ENCODE data around the gene FGF14. TPM values are rescaled to one million over a fixed set of nuclear protein-coding genes. Genes with fewer than 3 reads are reported as not detected.
A peak's percentile ranks its signal among the peaks of the same experiment; 100 is the strongest.

FGF14 gene
- total and polyA plus RNA-seq, 3 donors from 2014 or later: 0.56 to 4.5 (median 1.7) TPM

GRCh38 chr13:102311419-102311796 lies 90.4 kb downstream of the FGF14 start:
- intact Hi-C loops (cut with DNase I; ENCODE audit: low total_unique reads): no loop called here
- no peaks in the 10 kb centered on the region for H3K27me3 ChIP-seq
- H3K4me1 ChIP-seq: peaks cover 4% of the 10 kb centered on the region
- no peak overlapping the region for H3K4me3 ChIP-seq
- H3K27ac ChIP-seq: peak overlapping the region in 1 of 2 donors; percentile 29
- H3K9me3 ChIP-seq: no peaks in the 10 kb centered on the region
- TF ChIP-seq, protein P1, sequence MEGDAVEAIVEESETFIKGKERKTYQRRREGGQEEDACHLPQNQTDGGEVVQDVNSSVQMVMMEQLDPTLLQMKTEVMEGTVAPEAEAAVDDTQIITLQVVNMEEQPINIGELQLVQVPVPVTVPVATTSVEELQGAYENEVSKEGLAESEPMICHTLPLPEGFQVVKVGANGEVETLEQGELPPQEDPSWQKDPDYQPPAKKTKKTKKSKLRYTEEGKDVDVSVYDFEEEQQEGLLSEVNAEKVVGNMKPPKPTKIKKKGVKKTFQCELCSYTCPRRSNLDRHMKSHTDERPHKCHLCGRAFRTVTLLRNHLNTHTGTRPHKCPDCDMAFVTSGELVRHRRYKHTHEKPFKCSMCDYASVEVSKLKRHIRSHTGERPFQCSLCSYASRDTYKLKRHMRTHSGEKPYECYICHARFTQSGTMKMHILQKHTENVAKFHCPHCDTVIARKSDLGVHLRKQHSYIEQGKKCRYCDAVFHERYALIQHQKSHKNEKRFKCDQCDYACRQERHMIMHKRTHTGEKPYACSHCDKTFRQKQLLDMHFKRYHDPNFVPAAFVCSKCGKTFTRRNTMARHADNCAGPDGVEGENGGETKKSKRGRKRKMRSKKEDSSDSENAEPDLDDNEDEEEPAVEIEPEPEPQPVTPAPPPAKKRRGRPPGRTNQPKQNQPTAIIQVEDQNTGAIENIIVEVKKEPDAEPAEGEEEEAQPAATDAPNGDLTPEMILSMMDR (IDR thresholded peaks at IDR 0.05): no peak
- no peak for TF ChIP-seq POLR2A (IDR thresholded peaks at IDR 0.05)
- no peaks in the 10 kb centered on the region for H3K36me3 ChIP-seq (ENCODE audit: low read depth, missing control alignments)
- no peak for DNase-seq
- WGBS, 2 donors: 52 to 54% methylated on average over 5 of the region's 5 CpGs

- WGBS, 2 donors: 59 to 69% methylated on average over 4 of the region's 4 CpGs
- intact Hi-C loops (cut with DNase I; ENCODE audit: low total_unique reads): no loop called here
- peaks cover 4% of the 10 kb centered on the region for H3K4me1 ChIP-seq
- H3K36me3 ChIP-seq (ENCODE audit: low read depth, missing control alignments): no peaks in the 10 kb centered on the region
- peak; percentile 21 for DNase-seq
- H3K27me3 ChIP-seq: no peaks in the 10 kb centered on the region
- TF ChIP-seq POLR2A (IDR thresholded peaks at IDR 0.05): no peak
- TF ChIP-seq, protein P1 (IDR thresholded peaks at IDR 0.05): no peak
- H3K27ac ChIP-seq: peak overlapping the region in 1 of 2 donors; percentile 29
- H3K9me3 ChIP-seq: no peaks in the 10 kb centered on the region
- H3K4me3 ChIP-seq: no peak overlapping the region
Observed at GRCh38 chr13:102310691-102311418, 91.0 kb downstream of the FGF14 start.

DNA sequence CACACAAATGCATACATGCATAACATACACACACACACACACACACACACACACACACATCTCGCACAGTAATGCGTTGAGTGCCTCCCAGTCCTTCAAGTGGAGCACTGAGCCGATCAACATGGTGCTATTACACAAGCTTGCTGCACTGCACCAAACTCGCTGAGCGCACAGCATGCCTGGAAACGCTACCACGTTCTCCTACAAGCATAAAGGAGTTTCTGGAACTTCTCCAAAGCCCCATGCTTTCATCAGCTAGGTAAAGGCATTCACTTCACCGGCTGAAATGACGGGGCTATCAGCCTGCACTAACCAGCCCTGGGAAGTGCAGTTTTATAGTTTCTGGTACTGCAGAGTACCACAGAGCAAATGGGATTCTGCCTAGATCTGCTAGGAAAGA lies 92.7 kb downstream of the FGF14 start:
- H3K36me3 ChIP-seq (ENCODE audit: low read depth, missing control alignments): no peaks in the 10 kb centered on the region
- 81 to 89% methylated on average over 9 of the region's 9 CpGs for WGBS, 2 donors
- no peaks in the 10 kb centered on the region for H3K9me3 ChIP-seq
- TF ChIP-seq POLR2A (IDR thresholded peaks at IDR 0.05): no peak
- TF ChIP-seq, protein P1 (IDR thresholded peaks at IDR 0.05): no peak
- intact Hi-C loops (cut with DNase I; ENCODE audit: low total_unique reads): no loop called here
- H3K4me1 ChIP-seq: peaks cover 4% of the 10 kb centered on the region
- H3K27ac ChIP-seq: no peak overlapping the region
- H3K27me3 ChIP-seq: no peaks in the 10 kb centered on the region
- no peak overlapping the region for H3K4me3 ChIP-seq
- DNase-seq: no peak

- no peak overlapping the region for H3K4me3 ChIP-seq
- H3K9me3 ChIP-seq: no peaks in the 10 kb centered on the region
- no peak overlapping the region for H3K27ac ChIP-seq
- no peaks in the 10 kb centered on the region for H3K36me3 ChIP-seq (ENCODE audit: low read depth, missing control alignments)
- intact Hi-C loops (cut with DNase I; ENCODE audit: low total_unique reads): no loop called here
- no peaks in the 10 kb centered on the region for H3K27me3 ChIP-seq
- 68 to 74% methylated on average over 1 of the region's 1 CpG for WGBS, 2 donors
- TF ChIP-seq POLR2A (IDR thresholded peaks at IDR 0.05): no peak
- TF ChIP-seq, protein P1 (IDR thresholded peaks at IDR 0.05): no peak
- DNase-seq: no peak
- no peaks in the 10 kb centered on the region for H3K4me1 ChIP-seq
Observed at GRCh38 chr13:102302534-102302933, 99.3 kb downstream of the FGF14 start.

GRCh38 chr13:102300379-102300778 lies 101.5 kb downstream of the FGF14 start:
- no peak for DNase-seq
- Histone ChIP-seq H3K27ac (no peak overlapping the region), H3K4me3 (no peak overlapping the region), H3K4me1 (no peaks in the 10 kb centered on the region), H3K27me3 (no peaks in the 10 kb centered on the region), H3K9me3 (no peaks in the 10 kb centered on the region), H3K36me3 (ENCODE audit: low read depth, missing control alignments) (no peaks in the 10 kb centered on the region)
- intact Hi-C loops (cut with DNase I; ENCODE audit: low total_unique reads): no loop called here
- WGBS, 2 donors: 91 to 95% methylated on average over 2 of the region's 2 CpGs
- TF ChIP-seq, protein P1 (IDR thresholded peaks at IDR 0.05): no peak
- TF ChIP-seq POLR2A (IDR thresholded peaks at IDR 0.05): no peak
